ENCODE measurements around the gene FUOM. TPM values are rescaled to one million over a fixed set of nuclear protein-coding genes. Genes with fewer than 3 reads are reported as not detected.

Gene FUOM
- polyA plus RNA-seq, 1 of the 3 experiments (the other 2 are of a cell fraction), result 32.5 TPM

- no peak overlapping the region for H3K4me2 ChIP-seq
- H4K20me1 ChIP-seq (ENCODE audit: insufficient read depth), result no peaks in the 10 kb centered on the region
- H3K9me2 ChIP-seq, result no peaks in the 10 kb centered on the region
- no peaks in the 10 kb centered on the region for H3K79me2 ChIP-seq (ENCODE audit: insufficient read depth)
- no CpG with 5 or more reads among the region's 6 CpGs for whole genome bisulfite sequencing (ENCODE audit: low lambda C conversion rate)
- H3K27me3 ChIP-seq (ENCODE audit: insufficient read depth), result no peaks in the 10 kb centered on the region
- no peak overlapping the region for H2AFZ ChIP-seq (ENCODE audit: low read depth)
- H3K9me3 ChIP-seq, result no peaks in the 10 kb centered on the region
- H3K27ac ChIP-seq (ENCODE audit: low read depth in 2 of 2, low read length in 1 of 2), result no peak overlapping the region
- H3K36me3 ChIP-seq (replicated peaks in 1 of 2; ENCODE audit: control insufficient read depth in 1 of 2, insufficient read depth in 2 of 2, low read length in 1 of 2), result peaks cover 0 to 3% of the 10 kb centered on the region in 2 experiments
- TF ChIP-seq EP300 (IDR thresholded peaks at IDR 0.05; ENCODE audit: borderline replicate concordance in 1 of 2, low read depth in 1 of 2, low read length in 1 of 2), result no peak
- TF ChIP-seq PBX3 (IDR thresholded peaks at IDR 0.05), result no peak
- no peak for TF ChIP-seq EZH2phosphoT487 (IDR thresholded peaks at IDR 0.05; ENCODE audit: borderline replicate concordance, low read depth)
- TF ChIP-seq TAF1 (IDR thresholded peaks at IDR 0.05; ENCODE audit: borderline replicate concordance, low read depth, low read length), result no peak
- TF ChIP-seq FOXJ3 (CRISPR knock-in tag; IDR thresholded peaks at IDR 0.05), result no peak
- TF ChIP-seq YY1 (IDR thresholded peaks at IDR 0.05; ENCODE audit: low read depth), result no peak
- TF ChIP-seq POLR2AphosphoS5 (IDR thresholded peaks at IDR 0.05; ENCODE audit: low read depth, low read length), result no peak
- TF ChIP-seq TCF12 (IDR thresholded peaks at IDR 0.05), result no peak
- TF ChIP-seq, protein P1, sequence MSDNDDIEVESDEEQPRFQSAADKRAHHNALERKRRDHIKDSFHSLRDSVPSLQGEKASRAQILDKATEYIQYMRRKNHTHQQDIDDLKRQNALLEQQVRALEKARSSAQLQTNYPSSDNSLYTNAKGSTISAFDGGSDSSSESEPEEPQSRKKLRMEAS (IDR thresholded peaks at IDR 0.05; ENCODE audit: low read depth), result no peak
- no peak for TF ChIP-seq FOSL2 (IDR thresholded peaks at IDR 0.05; ENCODE audit: borderline replicate concordance, low read depth)
- no peak for TF ChIP-seq CHD2 (IDR thresholded peaks at IDR 0.05; ENCODE audit: low read length, partially characterized antibody)
- no peak for TF ChIP-seq RCOR1 (IDR thresholded peaks at IDR 0.05; ENCODE audit: low read length)
- TF ChIP-seq RXRA (IDR thresholded peaks at IDR 0.05; ENCODE audit: borderline replicate concordance, low read depth), result no peak
- no peak for TF ChIP-seq NRF1 (IDR thresholded peaks at IDR 0.05; ENCODE audit: low read depth, low read length)
- TF ChIP-seq MEF2A (IDR thresholded peaks at IDR 0.05; ENCODE audit: borderline replicate concordance, low read depth), result no peak
- no peak for TF ChIP-seq FOXM1 (IDR thresholded peaks at IDR 0.05; ENCODE audit: low read depth)
- DNase-seq, result no peak
- ChIA-PET CTCF (interaction anchor here (0.9 to 9.1 kb wide), 2 partner anchors 8 to 27 kb away, joined by 4 to 73 read pairs; partner anchors contain the start of gene PRAP1), POLR2A (no interaction called here)
- no peaks in the 10 kb centered on the region for H3F3A ChIP-seq (replicated peaks; ENCODE audit: insufficient read depth)
- peaks cover 0 to 35% of the 10 kb centered on the region in 2 experiments; a peak in 1 of 4 replicates for H3K4me1 ChIP-seq (ENCODE audit: control insufficient read depth in 1 of 2, insufficient read depth in 2 of 2, low read depth in 1 of 2, low read length in 1 of 2)
- H3K9ac ChIP-seq, result no peak overlapping the region
- H3K4me3 ChIP-seq (ENCODE audit: low read depth in 2 of 2, low read length in 1 of 2), result no peak overlapping the region
Measured at GRCh38 chr10:133355266-133355665, 2.6 kb downstream of the FUOM start.

GRCh38 chr10:133354672-133355240 lies 3.1 kb downstream of the FUOM start:
- H2AFZ ChIP-seq (ENCODE audit: low read depth), result no peak overlapping the region
- CTCF ChIA-PET, result interaction anchor here (0.9 to 9.1 kb wide), 2 partner anchors 8 to 26 kb away, joined by 4 to 73 read pairs; partner anchors contain the start of gene PRAP1
- no peak for TF ChIP-seq JUND (IDR thresholded peaks at IDR 0.05)
- no peak for TF ChIP-seq USF1 (IDR thresholded peaks at IDR 0.05; ENCODE audit: borderline replicate concordance, low read depth)
- TF ChIP-seq GATA2 (CRISPR knock-in tag; IDR thresholded peaks at IDR 0.05), result no peak
- no peak for TF ChIP-seq ELF1 (IDR thresholded peaks at IDR 0.05)
- no peak for TF ChIP-seq NRF1 (IDR thresholded peaks at IDR 0.05; ENCODE audit: low read depth, low read length)
- TF ChIP-seq RFX5 (IDR thresholded peaks at IDR 0.05; ENCODE audit: low read length), result no peak
- TF ChIP-seq MEF2A (IDR thresholded peaks at IDR 0.05; ENCODE audit: borderline replicate concordance, low read depth), result no peak
- no peak for TF ChIP-seq EZH2phosphoT487 (IDR thresholded peaks at IDR 0.05; ENCODE audit: borderline replicate concordance, low read depth)
- no peak for TF ChIP-seq SIN3A (IDR thresholded peaks at IDR 0.05; ENCODE audit: borderline replicate concordance, low read depth, low read length)
- TF ChIP-seq YY1 (IDR thresholded peaks at IDR 0.05; ENCODE audit: low read depth), result no peak
- no peak for TF ChIP-seq RAD21 (IDR thresholded peaks at IDR 0.05; ENCODE audit: low read length)
- TF ChIP-seq PBX3 (IDR thresholded peaks at IDR 0.05), result no peak
- no peak for TF ChIP-seq NFIC (IDR thresholded peaks at IDR 0.05; ENCODE audit: borderline replicate concordance)
- TF ChIP-seq RXRA (IDR thresholded peaks at IDR 0.05; ENCODE audit: borderline replicate concordance, low read depth), result no peak
- no peak for TF ChIP-seq POLR2AphosphoS5 (IDR thresholded peaks at IDR 0.05; ENCODE audit: low read depth, low read length)

More at GRCh38 chr10:133354672-133355240, 3.1 kb downstream of the FUOM start:
- POLR2A ChIA-PET, result no interaction called here
- Histone ChIP-seq H3K27ac (ENCODE audit: low read depth in 2 of 2, low read length in 1 of 2) (no peak overlapping the region), H3K9ac (no peak overlapping the region), H3K36me3 (replicated peaks in 1 of 2; ENCODE audit: control insufficient read depth in 1 of 2, insufficient read depth in 2 of 2, low read length in 1 of 2) (peaks cover 0 to 3% of the 10 kb centered on the region in 2 experiments), H3K4me3 (ENCODE audit: low read depth in 2 of 2, low read length in 1 of 2) (no peak overlapping the region), H4K20me1 (ENCODE audit: insufficient read depth) (no peaks in the 10 kb centered on the region), H3K4me1 (ENCODE audit: control insufficient read depth in 1 of 2, insufficient read depth in 2 of 2, low read depth in 1 of 2, low read length in 1 of 2) (peaks cover 0 to 30% of the 10 kb centered on the region in 2 experiments; a peak in 1 of 4 replicates), H3K4me2 (no peak overlapping the region), H3K9me3 (no peaks in the 10 kb centered on the region), H3K79me2 (ENCODE audit: insufficient read depth) (no peaks in the 10 kb centered on the region), H3K27me3 (ENCODE audit: insufficient read depth) (no peaks in the 10 kb centered on the region), H3F3A (replicated peaks; ENCODE audit: insufficient read depth) (no peaks in the 10 kb centered on the region), H3K9me2 (no peaks in the 10 kb centered on the region)
- DNase-seq, result no peak
- WGBS (ENCODE audit: low lambda C conversion rate), result no CpG with 5 or more reads among the region's 14 CpGs

Measured in SK-N-SH (cell line).